Measurements from ENCODE around the gene RSRC1.

- TF ChIP-seq CTCF (IDR thresholded peaks at IDR 0.05; ENCODE audit: poor library complexity), result no peak
- TF ChIP-seq EZH2 (IDR thresholded peaks at IDR 0.05; ENCODE audit: borderline replicate concordance), result no peak
Measured at GRCh38 chr3:158493931-158494330, 384.0 kb downstream of the RSRC1 start.

Measured in hepatocyte (in vitro differentiated cells).